Measurements from ENCODE around the gene DERL2.

Gene DERL2

DNA sequence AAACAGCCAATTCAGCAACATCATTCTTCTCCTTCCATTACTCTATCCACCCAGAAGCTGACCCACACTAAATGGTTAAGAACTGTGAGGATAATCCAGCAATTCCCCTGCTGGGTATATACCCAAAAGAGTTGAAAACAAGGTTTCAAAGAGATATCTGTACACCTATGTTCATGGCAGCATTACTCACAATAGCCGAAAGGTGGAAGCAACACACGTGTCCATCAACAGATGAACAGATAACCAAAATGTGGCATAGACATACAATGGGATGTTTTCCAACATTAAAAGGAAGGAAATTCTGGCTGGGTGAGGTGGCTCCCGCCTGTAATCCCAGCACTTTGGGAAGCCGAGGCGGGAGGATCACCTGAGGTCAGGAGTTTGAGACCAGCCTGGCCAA, 20.3 kb upstream of the DERL2 start:
- in situ Hi-C loops (cut with HindIII; ENCODE audit: low sequenced_read_pairs) = no loop called here
- TF ChIP-seq CTCF (IDR thresholded peaks at IDR 0.05; ENCODE audit: low read depth, low read length, missing control alignments) = no peak
- DNase-seq (ENCODE audit: low read depth) = no peak
- H3K4me3 ChIP-seq (ENCODE audit: low read depth, low read length) = no peak overlapping the region

GRCh38 chr17:5502552-5502951, 16.6 kb upstream of the DERL2 start:
- DNase-seq (ENCODE audit: low read depth) = no peak
- no peak for TF ChIP-seq CTCF (IDR thresholded peaks at IDR 0.05; ENCODE audit: low read depth, low read length, missing control alignments)
- in situ Hi-C loops (cut with HindIII; ENCODE audit: low sequenced_read_pairs) = no loop called here
- H3K4me3 ChIP-seq (ENCODE audit: low read depth, low read length) = no peak overlapping the region

DNA sequence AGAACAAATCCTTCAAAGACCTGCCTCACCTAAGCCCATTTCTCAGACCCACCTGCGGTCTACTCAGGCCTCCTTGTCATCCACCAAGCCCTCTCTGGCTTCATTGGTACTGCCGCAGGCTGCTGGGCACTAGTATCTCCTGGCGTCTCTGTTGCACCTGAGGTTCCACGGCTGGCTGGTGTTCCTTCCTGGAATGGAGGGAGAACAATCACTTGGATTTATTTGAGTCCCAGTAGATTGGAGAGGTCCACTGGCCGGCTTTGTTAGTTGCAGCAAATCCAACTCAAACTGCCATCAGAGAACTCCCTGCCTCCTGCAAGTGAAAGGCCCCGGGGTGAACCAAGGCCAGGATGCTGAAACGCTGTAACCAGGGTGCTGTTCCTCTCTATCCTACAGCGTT, 15.7 kb upstream of the DERL2 start:
- DNase-seq (ENCODE audit: low read depth) = no peak
- TF ChIP-seq CTCF (IDR thresholded peaks at IDR 0.05; ENCODE audit: low read depth, low read length, missing control alignments) = no peak
- in situ Hi-C loops (cut with HindIII; ENCODE audit: low sequenced_read_pairs) = no loop called here
- no peak overlapping the region for H3K4me3 ChIP-seq (ENCODE audit: low read depth, low read length)

GRCh38 chr17:5500589-5501391, 14.8 kb upstream of the DERL2 start:
- peak; percentile 77 for DNase-seq (ENCODE audit: low read depth)
- no peak for TF ChIP-seq CTCF (IDR thresholded peaks at IDR 0.05; ENCODE audit: low read depth, low read length, missing control alignments)
- in situ Hi-C loops (cut with HindIII; ENCODE audit: low sequenced_read_pairs) = no loop called here
- peak overlapping the region; percentile 68 for H3K4me3 ChIP-seq (ENCODE audit: low read depth, low read length)

- peak overlapping the region; percentile 68 for H3K4me3 ChIP-seq (ENCODE audit: low read depth, low read length)
- DNase-seq (ENCODE audit: low read depth) = no peak
- no peak for TF ChIP-seq CTCF (IDR thresholded peaks at IDR 0.05; ENCODE audit: low read depth, low read length, missing control alignments)
- in situ Hi-C loops (cut with HindIII; ENCODE audit: low sequenced_read_pairs) = no loop called here
Measured at GRCh38 chr17:5500247-5500588, 14.2 kb upstream of the DERL2 start.

DNA sequence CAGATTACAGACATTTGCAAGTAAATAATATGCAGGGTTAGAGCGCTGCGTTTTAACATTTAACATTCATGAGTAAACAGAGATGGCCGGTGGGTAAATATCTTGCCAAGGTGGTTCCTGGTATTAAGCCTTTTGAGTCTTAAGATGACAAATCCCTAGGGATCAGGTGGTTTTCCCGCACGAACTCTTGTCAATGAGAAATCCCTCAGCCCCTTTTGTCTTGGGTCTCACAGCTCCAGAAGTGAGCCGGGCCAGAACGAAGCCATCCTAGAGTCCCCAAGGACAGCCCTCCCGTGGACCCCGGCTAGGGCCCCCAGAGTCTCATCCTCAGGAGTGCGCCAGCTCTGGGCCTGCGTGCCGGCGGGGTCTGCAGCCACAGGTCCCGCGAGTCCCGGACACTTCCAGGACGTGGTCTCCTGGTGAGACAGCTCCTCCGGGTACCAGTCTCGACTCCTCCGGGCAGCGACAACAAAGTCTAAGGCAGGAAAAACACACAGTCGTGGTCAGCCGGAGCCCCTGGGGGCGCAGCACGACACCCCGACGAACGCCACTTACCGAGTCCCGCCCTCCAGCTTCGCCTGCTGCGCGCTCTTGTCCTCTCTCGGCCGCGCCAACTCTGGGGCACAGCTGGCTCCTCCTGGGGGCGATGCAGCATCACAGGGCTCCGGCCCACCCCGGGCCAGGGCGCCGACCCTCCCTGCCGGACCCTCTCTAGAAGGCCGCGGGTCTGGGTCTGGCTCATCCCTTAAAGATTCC, 13.7 kb upstream of the DERL2 start:
- no peak for TF ChIP-seq CTCF (IDR thresholded peaks at IDR 0.05; ENCODE audit: low read depth, low read length, missing control alignments)

More for the DNA sequence above, 13.7 kb upstream of the DERL2 start:
- H3K4me3 ChIP-seq (ENCODE audit: low read depth, low read length) = peak overlapping the region; percentile 68
- in situ Hi-C loops (cut with HindIII; ENCODE audit: low sequenced_read_pairs) = no loop called here
- DNase-seq (ENCODE audit: low read depth) = no peak
